ENCODE results near the gene VGLL4.

VGLL4 gene

GRCh38 chr3:11648735-11649134 is 5.0 kb upstream of the VGLL4 start:
- TF ChIP-seq EZH2phosphoT487 (conservative IDR thresholded peaks at IDR 0.05; ENCODE audit: low read length): no peak
- no peak for TF ChIP-seq CTCF (IDR thresholded peaks at IDR 0.05; ENCODE audit: insufficient read depth, low read length, poor library complexity, severe bottlenecking)
- H4K20me1 ChIP-seq (ENCODE audit: low read depth, low read length): no peaks in the 10 kb centered on the region
- H3K4me3 ChIP-seq (ENCODE audit: insufficient read depth, low read length, poor library complexity, severe bottlenecking): no peak overlapping the region
- H3K36me3 ChIP-seq (ENCODE audit: low read length): no peaks in the 10 kb centered on the region
- no peaks in the 10 kb centered on the region for H3K79me2 ChIP-seq (ENCODE audit: insufficient read depth, low read length)
- no peaks in the 10 kb centered on the region for H3K27me3 ChIP-seq (ENCODE audit: low read length)
- no peaks in the 10 kb centered on the region for H3K9me3 ChIP-seq (ENCODE audit: insufficient read depth, low read length)
- H3K27ac ChIP-seq (ENCODE audit: low read depth, low read length): no peak overlapping the region
- H2AFZ ChIP-seq (ENCODE audit: low read depth, low read length, severe bottlenecking): no peak overlapping the region
- no peaks in the 10 kb centered on the region for H3K9me2 ChIP-seq (replicated peaks; ENCODE audit: insufficient read depth, low read length)
- H3K4me2 ChIP-seq (ENCODE audit: low read depth, low read length, poor library complexity, severe bottlenecking): no peak overlapping the region
- peaks cover 11% of the 10 kb centered on the region for H3F3A ChIP-seq (ENCODE audit: insufficient read depth)
- H3K9ac ChIP-seq (ENCODE audit: low read length): no peak overlapping the region

- peaks cover 16% of the 10 kb centered on the region for H3F3A ChIP-seq (ENCODE audit: insufficient read depth)
- H3K9me2 ChIP-seq (replicated peaks; ENCODE audit: insufficient read depth, low read length): no peaks in the 10 kb centered on the region
- peaks cover 4% of the 10 kb centered on the region; the same call in 1 of the 2 replicates for H4K20me1 ChIP-seq (ENCODE audit: low read depth, low read length)
- H3K27me3 ChIP-seq (ENCODE audit: low read length): no peaks in the 10 kb centered on the region
- no peaks in the 10 kb centered on the region for H3K36me3 ChIP-seq (ENCODE audit: low read length)
- peaks cover 52% of the 10 kb centered on the region for H3K79me2 ChIP-seq (ENCODE audit: insufficient read depth, low read length)
- H3K4me3 ChIP-seq (ENCODE audit: insufficient read depth, low read length, poor library complexity, severe bottlenecking): peak overlapping the region; percentile 64
- peak overlapping the region; percentile 29 for H2AFZ ChIP-seq (ENCODE audit: low read depth, low read length, severe bottlenecking)
- peak overlapping the region; percentile 84 for H3K27ac ChIP-seq (ENCODE audit: low read depth, low read length)
- peak overlapping the region; percentile 69 for H3K9ac ChIP-seq (ENCODE audit: low read length)
- peak overlapping the region; percentile 98 for H3K4me2 ChIP-seq (ENCODE audit: low read depth, low read length, poor library complexity, severe bottlenecking)
- TF ChIP-seq CTCF (IDR thresholded peaks at IDR 0.05; ENCODE audit: insufficient read depth, low read length, poor library complexity, severe bottlenecking) (no peak), EZH2phosphoT487 (conservative IDR thresholded peaks at IDR 0.05; ENCODE audit: low read length) (no peak)
- no peaks in the 10 kb centered on the region for H3K9me3 ChIP-seq (ENCODE audit: insufficient read depth, low read length)
Observed at GRCh38 chr3:11643201-11643603, 513 bp downstream of the VGLL4 start.

GRCh38 chr3:11642431-11643191 is 1.1 kb downstream of the VGLL4 start:
- H3K79me2 ChIP-seq (ENCODE audit: insufficient read depth, low read length): peaks cover 58% of the 10 kb centered on the region
- H3K4me2 ChIP-seq (ENCODE audit: low read depth, low read length, poor library complexity, severe bottlenecking): peak overlapping the region; percentile 98
- peak overlapping the region; percentile 69 for H3K9ac ChIP-seq (ENCODE audit: low read length)
- peaks cover 18% of the 10 kb centered on the region for H3F3A ChIP-seq (ENCODE audit: insufficient read depth)
- H3K9me3 ChIP-seq (ENCODE audit: insufficient read depth, low read length): no peaks in the 10 kb centered on the region
- no peaks in the 10 kb centered on the region for H3K36me3 ChIP-seq (ENCODE audit: low read length)
- peak overlapping the region; percentile 84 for H3K27ac ChIP-seq (ENCODE audit: low read depth, low read length)
- H4K20me1 ChIP-seq (ENCODE audit: low read depth, low read length): peaks cover 9% of the 10 kb centered on the region
- peak overlapping the region; percentile 64 for H3K4me3 ChIP-seq (ENCODE audit: insufficient read depth, low read length, poor library complexity, severe bottlenecking)
- H3K27me3 ChIP-seq (ENCODE audit: low read length): no peaks in the 10 kb centered on the region
- no peaks in the 10 kb centered on the region for H3K9me2 ChIP-seq (replicated peaks; ENCODE audit: insufficient read depth, low read length)
- H2AFZ ChIP-seq (ENCODE audit: low read depth, low read length, severe bottlenecking): peak overlapping the region; percentile 25
- TF ChIP-seq CTCF (IDR thresholded peaks at IDR 0.05; ENCODE audit: insufficient read depth, low read length, poor library complexity, severe bottlenecking) (no peak), EZH2phosphoT487 (conservative IDR thresholded peaks at IDR 0.05; ENCODE audit: low read length) (no peak)
